Esophagus squamous epithelium (tissue), 5 donors: Measurements from ENCODE around the gene IFNGR1. TPM values are rescaled to one million over a fixed set of nuclear protein-coding genes. Genes with fewer than 3 reads are reported as not detected.

ENCODE experiments used
- DNase-seq: peaks from one replicate; lab custom pipeline; 2025; lab: John Stamatoyannopoulos, UW
- H3K27ac ChIP-seq, 4 donors: fragments of 200-600 bp; sonication (generic); one replicate each; pipeline ENCODE4 v1.5.1; 2016 to 2019; ENCODE audit warnings: mild to moderate bottlenecking in 1 of 4
- H3K27me3 ChIP-seq, 4 donors: fragments of 200-600 bp; sonication (generic); 1 replicate in 3 of 4; 2 replicates in 1 of 4; pipeline versions ENCODE4 v1.5.1 to v1.6.0; 2017 to 2021; ENCODE audit warnings: antibody characterized with exemption in 1 of 4
- H3K36me3 ChIP-seq, 3 donors: fragments of 200-600 bp; sonication (generic); one replicate each; pipeline ENCODE4 v1.5.1; 2016 to 2019
- H3K4me1 ChIP-seq, 3 donors: fragments of 200-600 bp; sonication (generic); one replicate each; pipeline ENCODE4 v1.5.1; 2017 to 2019
- H3K4me3 ChIP-seq, 4 donors: fragments of 200-600 bp; sonication (generic); 1 replicate in 3 of 4; 2 replicates in 1 of 4; pipeline ENCODE4 v1.5.1; 2016 to 2019; ENCODE audit warnings: mild to moderate bottlenecking in 2 of 4, moderate library complexity in 1 of 4
- H3K9me3 ChIP-seq, 3 donors: fragments of 200-600 bp; sonication (generic); one replicate each; pipeline ENCODE4 v1.5.1; 2016 to 2019
- CTCF ChIP-seq, 6 experiments: fragments of 450-650 bp in 4 of 6; fragments of 200-600 bp in 2 of 6; sonication (generic) in 2 of 6; IDR thresholded peaks; one replicate each; pipeline ENCODE4 v1.5.1; 2016 to 2019; ENCODE audit warnings: antibody characterized with exemption in 6 of 6, mild to moderate bottlenecking in 4 of 6, moderate library complexity in 4 of 6
- POLR2A ChIP-seq, 4 donors: fragments of 450-650 bp; IDR thresholded peaks; one replicate each; pipeline ENCODE4 v1.6.1; 2017; ENCODE audit warnings: antibody characterized with exemption in 4 of 4, mild to moderate bottlenecking in 4 of 4, moderate library complexity in 3 of 4
- WGBS, 2 donors: methylation state at CpG; one replicate each; pipeline ENCODE4 v1.1.5; 2018; 5-methylcytosine and 5-hydroxymethylcytosine counted together
- intact Hi-C: fragments of 100-400 bp; cut with DNase I; formaldehyde crosslinking; loops from one replicate; pipeline ENCODE4 v1.15.0; 2022
- total RNA-seq, 4 donors: library from RNA; depleted of rRNA; stranded (reverse); fragments of >200 nt; gene quantifications; one replicate each; pipeline ENCODE4 v1.1.0, GENCODE V29; 2016
- donor health status: DM: yes; HTN: yes; CAD: no.

Gene IFNGR1
- total RNA-seq, 4 donors from 2014 or later: 33.8 to 96.8 (median 84.8) TPM

DNA sequence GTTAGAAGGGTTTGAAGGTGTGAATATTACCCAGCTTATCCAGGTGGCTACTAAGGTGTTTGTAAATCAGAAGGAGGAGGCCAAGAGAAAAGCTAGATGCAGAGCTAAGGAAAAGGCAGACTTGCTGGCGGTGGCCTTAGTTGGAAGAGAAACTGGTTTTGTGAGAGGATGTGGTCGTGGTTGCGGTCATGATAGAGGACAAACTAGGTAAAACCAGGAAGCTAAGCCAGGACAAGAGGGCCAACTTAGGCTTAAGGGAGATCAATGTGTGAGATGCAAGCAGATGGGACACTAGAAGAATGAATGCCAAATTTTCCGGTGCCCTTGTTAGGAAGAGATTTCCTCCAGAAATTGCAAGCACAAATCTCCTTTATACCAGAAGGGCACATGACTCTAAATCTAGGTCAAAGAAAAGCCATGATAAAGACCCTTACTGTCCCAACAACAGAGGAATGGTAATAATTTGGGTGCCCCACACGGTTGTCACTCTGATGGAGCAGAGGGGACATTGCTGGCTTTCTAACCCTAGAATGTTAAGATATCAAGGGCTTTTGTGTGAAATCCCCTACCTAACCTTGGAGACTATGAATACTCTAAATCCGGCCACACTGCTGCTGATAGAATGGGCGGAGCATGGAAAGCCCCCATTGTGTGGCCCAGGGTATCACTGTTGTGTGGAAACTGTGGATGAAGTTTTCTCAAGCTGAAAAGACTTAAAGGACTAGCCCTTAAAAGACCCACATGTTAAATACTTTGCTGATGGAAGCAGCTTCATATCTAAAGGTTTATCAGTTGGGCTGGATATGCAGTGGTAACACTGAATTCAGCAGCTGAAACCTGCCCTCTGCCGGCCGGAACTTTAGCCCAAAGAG, 53.6 kb downstream of the IFNGR1 start:
- WGBS, 2 donors: 71 to 76% methylated on average over 8 to 9 of the region's 9 CpGs
- DNase-seq: no peak
- Histone ChIP-seq H3K36me3 (no peaks in the 10 kb centered on the region), H3K4me1 (peaks cover 0 to 54% (median 0%) of the 10 kb centered on the region in 3 donors), H3K4me3 (no peak overlapping the region), H3K27ac (no peak overlapping the region), H3K27me3 (no peaks in the 10 kb centered on the region), H3K9me3 (no peaks in the 10 kb centered on the region)
- TF ChIP-seq CTCF (IDR thresholded peaks at IDR 0.05): peak in 5 of 6 experiments; percentile 41 to 69 (median 54)
- no peak for TF ChIP-seq POLR2A (IDR thresholded peaks at IDR 0.05)
- intact Hi-C loops: no loop called here

- Histone ChIP-seq H3K27me3 (no peaks in the 10 kb centered on the region), H3K27ac (no peak overlapping the region), H3K4me3 (no peak overlapping the region), H3K9me3 (no peaks in the 10 kb centered on the region), H3K36me3 (no peaks in the 10 kb centered on the region), H3K4me1 (peaks cover 0 to 54% (median 0%) of the 10 kb centered on the region in 3 donors)
- no peak for TF ChIP-seq POLR2A (IDR thresholded peaks at IDR 0.05)
- TF ChIP-seq CTCF (IDR thresholded peaks at IDR 0.05): no peak
- intact Hi-C loops: no loop called here
- no peak for DNase-seq
- WGBS, 2 donors: 75 to 81% methylated on average over 12 of the region's 12 CpGs
Observed at GRCh38 chr6:137163732-137164318, 55.4 kb downstream of the IFNGR1 start.

- H3K27me3 ChIP-seq: no peaks in the 10 kb centered on the region
- WGBS, 2 donors: 68 to 78% methylated on average over 3 of the region's 3 CpGs
- H3K36me3 ChIP-seq: no peaks in the 10 kb centered on the region
- no peak overlapping the region for H3K27ac ChIP-seq
- H3K9me3 ChIP-seq: no peaks in the 10 kb centered on the region
- no peak for DNase-seq
- intact Hi-C loops: no loop called here
- H3K4me3 ChIP-seq: no peak overlapping the region
- peaks cover 0 to 63% (median 3%) of the 10 kb centered on the region in 3 donors for H3K4me1 ChIP-seq
- TF ChIP-seq CTCF (IDR thresholded peaks at IDR 0.05) (no peak), POLR2A (IDR thresholded peaks at IDR 0.05) (no peak)
Observed at GRCh38 chr6:137162692-137163306, 56.4 kb downstream of the IFNGR1 start.

DNA sequence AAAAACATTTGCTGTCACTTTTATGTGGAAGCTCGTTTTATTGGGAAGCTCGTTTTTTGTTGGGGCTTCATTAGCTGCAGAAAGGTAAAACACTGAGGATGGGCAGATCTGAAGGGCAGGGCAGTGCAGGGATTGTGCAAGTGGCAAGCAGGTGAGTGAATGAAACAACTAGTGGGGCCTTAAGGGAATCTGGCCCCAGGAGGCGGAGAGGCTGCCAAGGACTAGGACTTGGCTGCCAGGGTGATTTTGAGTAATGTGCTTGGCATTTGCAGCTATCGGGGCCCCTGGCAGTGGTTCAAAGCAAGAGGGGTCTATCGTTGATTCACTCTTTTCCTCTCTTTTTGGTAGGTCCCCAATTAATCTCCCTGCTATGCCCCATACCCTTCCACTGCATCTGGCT, 57.2 kb downstream of the IFNGR1 start:
- peaks cover 0 to 71% (median 4%) of the 10 kb centered on the region in 3 donors for H3K4me1 ChIP-seq
- intact Hi-C loops: no loop called here
- TF ChIP-seq CTCF (IDR thresholded peaks at IDR 0.05): no peak
- TF ChIP-seq POLR2A (IDR thresholded peaks at IDR 0.05): no peak

DNA sequence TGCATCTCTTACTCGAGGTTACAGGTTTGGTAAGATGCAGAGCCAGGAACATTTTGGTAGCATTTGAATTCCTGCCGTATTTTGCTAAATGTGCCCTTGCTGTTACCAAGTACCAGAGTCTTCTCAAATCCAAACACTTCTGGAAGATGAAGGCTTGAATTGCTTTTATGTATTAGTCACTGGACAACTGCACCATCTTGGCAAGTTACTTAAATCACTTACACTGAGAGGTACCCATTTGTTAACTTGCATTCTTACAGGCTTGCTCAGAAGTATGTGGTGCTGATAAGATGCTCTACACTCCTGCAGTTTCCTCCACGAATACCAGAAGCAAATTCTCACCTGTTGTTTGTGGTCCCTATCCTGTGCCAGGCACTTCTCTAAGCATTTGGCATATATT, 58.4 kb downstream of the IFNGR1 start:
- Histone ChIP-seq H3K36me3 (no peaks in the 10 kb centered on the region), H3K4me3 (no peak overlapping the region), H3K27ac (no peak overlapping the region), H3K27me3 (no peaks in the 10 kb centered on the region), H3K4me1 (peaks cover 0 to 73% (median 4%) of the 10 kb centered on the region in 3 donors), H3K9me3 (no peaks in the 10 kb centered on the region)
- DNase-seq: no peak
- 52 to 59% methylated on average over 3 of the region's 3 CpGs for WGBS, 2 donors
- TF ChIP-seq POLR2A (IDR thresholded peaks at IDR 0.05) (no peak), CTCF (IDR thresholded peaks at IDR 0.05) (no peak)
- intact Hi-C loops: no loop called here

More for the DNA sequence above, 57.2 kb downstream of the IFNGR1 start:
- no peaks in the 10 kb centered on the region for H3K9me3 ChIP-seq
- no peak overlapping the region for H3K4me3 ChIP-seq
- H3K27ac ChIP-seq: no peak overlapping the region
- H3K27me3 ChIP-seq: no peaks in the 10 kb centered on the region
- no peak for DNase-seq
- H3K36me3 ChIP-seq: no peaks in the 10 kb centered on the region
- WGBS, 2 donors: 38 to 46% methylated on average over 5 of the region's 5 CpGs
